GM12892 (cell line): ENCODE results near the gene CMC1.

Experiments
- DNase-seq: peaks from one replicate; pipeline ENCODE4 v3.0.0; 2011; ENCODE audit not compliant: insufficient read length
- FAIRE-seq: peaks from 2 replicates; lab custom pipeline; 2011; peaks lifted over from hg19 to GRCh38; lab: Jason Lieb, UNC
- POLR2A ChIP-seq: IDR thresholded peaks from 2 replicates; pipeline ENCODE4 v1.6.1; 2011; ENCODE audit warnings: low read depth, low read length, control low read depth
- POLR2AphosphoS5 ChIP-seq: IDR thresholded peaks from 2 replicates; pipeline ENCODE4 v1.6.1; 2011; ENCODE audit warnings: low read depth, low read length, control low read depth
- TAF1 ChIP-seq: IDR thresholded peaks from 2 replicates; pipeline ENCODE4 v1.6.1; 2011; ENCODE audit warnings: low read depth, mild to moderate bottlenecking, control low read depth, low read length, borderline replicate concordance

The CMC1 gene

GRCh38 chr3:28286595-28286994 lies 45.2 kb downstream of the CMC1 start:
- FAIRE-seq, result peak; percentile 84
- no peak for DNase-seq
- TF ChIP-seq TAF1 (no peak), POLR2AphosphoS5 (no peak), POLR2A (no peak)

- TF ChIP-seq POLR2AphosphoS5 (no peak), TAF1 (no peak), POLR2A (no peak)
- FAIRE-seq, result no peak
These were observed 45.6 kb downstream of the CMC1 start for GRCh38 chr3:28287046-28287445.

GRCh38 chr3:28290863-28291300 lies 49.5 kb downstream of the CMC1 start:
- no peak for TF ChIP-seq POLR2AphosphoS5
- TF ChIP-seq POLR2A, result no peak
- no peak for TF ChIP-seq TAF1
- DNase-seq, result no peak
- FAIRE-seq, result no peak

More at GRCh38 chr3:28287046-28287445, 45.6 kb downstream of the CMC1 start:
- DNase-seq, result no peak

GRCh38 chr3:28291577-28291976 lies 50.2 kb downstream of the CMC1 start:
- FAIRE-seq, result peak; percentile 51
- no peak for TF ChIP-seq POLR2A
- no peak for TF ChIP-seq POLR2AphosphoS5
- DNase-seq, result no peak

- FAIRE-seq (no peak), DNase-seq (no peak)
- TF ChIP-seq TAF1, result no peak
- TF ChIP-seq POLR2AphosphoS5, result no peak
- TF ChIP-seq POLR2A, result no peak
These were observed 51.2 kb downstream of the CMC1 start for GRCh38 chr3:28292622-28293021.

- DNase-seq (no peak), FAIRE-seq (no peak)
- no peak for TF ChIP-seq POLR2AphosphoS5
- no peak for TF ChIP-seq TAF1
These were observed 53.4 kb downstream of the CMC1 start for GRCh38 chr3:28294667-28295413.

- FAIRE-seq (no peak), DNase-seq (no peak)
- TF ChIP-seq POLR2AphosphoS5 (no peak), TAF1 (no peak), POLR2A (no peak)
These were observed 54.6 kb downstream of the CMC1 start for GRCh38 chr3:28295898-28296490.

- DNase-seq, result no peak
- no peak for TF ChIP-seq POLR2AphosphoS5
- TF ChIP-seq POLR2A, result no peak
- FAIRE-seq, result no peak
These were observed 58.3 kb downstream of the CMC1 start for GRCh38 chr3:28299705-28300104.

- TF ChIP-seq POLR2AphosphoS5, result no peak
- no peak for TF ChIP-seq POLR2A
- no peak for TF ChIP-seq TAF1
- FAIRE-seq (no peak), DNase-seq (no peak)
These were observed 59.0 kb downstream of the CMC1 start for GRCh38 chr3:28300345-28300962.

GRCh38 chr3:28301688-28302087 lies 60.3 kb downstream of the CMC1 start:
- no peak for FAIRE-seq
- TF ChIP-seq TAF1 (no peak), POLR2AphosphoS5 (no peak), POLR2A (no peak)
- no peak for DNase-seq

- no peak for DNase-seq
- TF ChIP-seq TAF1 (no peak), POLR2AphosphoS5 (no peak), POLR2A (no peak)
- no peak for FAIRE-seq
These were observed 66.8 kb downstream of the CMC1 start for GRCh38 chr3:28308196-28308595.

- no peak for FAIRE-seq
- TF ChIP-seq POLR2AphosphoS5 (no peak), TAF1 (no peak), POLR2A (no peak)
- no peak for DNase-seq
These were observed 74.3 kb downstream of the CMC1 start for GRCh38 chr3:28315711-28316110.

- DNase-seq (no peak), FAIRE-seq (no peak)
- TF ChIP-seq POLR2AphosphoS5 (no peak), POLR2A (no peak), TAF1 (no peak)
These were observed 74.8 kb downstream of the CMC1 start for GRCh38 chr3:28316226-28316625.
